Astrocyte of the hippocampus (primary cell): ENCODE results near the gene CPAMD8.

Source experiments
- DNase-seq: peaks from one replicate; pipeline ENCODE4 v3.0.0; 2011; ENCODE audit warnings: low read depth, low spot score

The CPAMD8 gene

GRCh38 chr19:16920816-16921529 lies 105.6 kb downstream of the CPAMD8 start:
- peak; percentile 87 for DNase-seq

GRCh38 chr19:16919496-16919895 lies 107.1 kb downstream of the CPAMD8 start:
- no peak for DNase-seq

- no peak for DNase-seq
Observed at GRCh38 chr19:16917401-16917800, 109.2 kb downstream of the CPAMD8 start.

GRCh38 chr19:16915734-16916133 lies 110.9 kb downstream of the CPAMD8 start:
- DNase-seq: no peak

GRCh38 chr19:16915135-16915534 lies 111.5 kb downstream of the CPAMD8 start:
- no peak for DNase-seq

GRCh38 chr19:16914421-16914820 lies 112.2 kb downstream of the CPAMD8 start:
- DNase-seq: no peak

GRCh38 chr19:16912780-16913179 lies 113.8 kb downstream of the CPAMD8 start:
- DNase-seq: no peak

- DNase-seq: no peak
Observed at GRCh38 chr19:16911046-16911445, 115.6 kb downstream of the CPAMD8 start.

GRCh38 chr19:16908759-16909158 lies 117.9 kb downstream of the CPAMD8 start:
- no peak for DNase-seq

- DNase-seq: no peak
Observed at GRCh38 chr19:16904599-16904998, 122.0 kb downstream of the CPAMD8 start.

GRCh38 chr19:16903347-16903746 lies 123.3 kb downstream of the CPAMD8 start:
- no peak for DNase-seq

- DNase-seq: no peak
Observed at GRCh38 chr19:16902545-16902944, 124.1 kb downstream of the CPAMD8 start.

GRCh38 chr19:16901491-16902175 lies 125.0 kb downstream of the CPAMD8 start:
- no peak for DNase-seq

GRCh38 chr19:16899566-16900075 lies 127.0 kb downstream of the CPAMD8 start:
- DNase-seq: peak; percentile 28

GRCh38 chr19:16898361-16899015 lies 128.1 kb downstream of the CPAMD8 start:
- DNase-seq: no peak

GRCh38 chr19:16897856-16898161 lies 128.8 kb downstream of the CPAMD8 start:
- DNase-seq: no peak

- peak; percentile 93 for DNase-seq
Observed at GRCh38 chr19:16897029-16897855, 129.4 kb downstream of the CPAMD8 start.

GRCh38 chr19:16896146-16897028 lies 130.2 kb downstream of the CPAMD8 start:
- DNase-seq: peak; percentile 18

- no peak for DNase-seq
Observed at GRCh38 chr19:16895467-16896145, 131.0 kb downstream of the CPAMD8 start.

- DNase-seq: no peak
Observed at GRCh38 chr19:16894080-16894479, 132.5 kb downstream of the CPAMD8 start.
